Gastroesophageal sphincter (tissue), 4 donors: ENCODE measurements around the gene OST4. TPM values are rescaled to one million over a fixed set of nuclear protein-coding genes. Genes with fewer than 3 reads are reported as not detected.

ENCODE experiments used
- ATAC-seq: fragments of 150-250 bp; one replicate; pipeline ENCODE4 v1.9.1; 2016; ENCODE audit warnings: mild to moderate bottlenecking, moderate library complexity
- H3K27ac ChIP-seq, 4 donors: fragments of 200-600 bp; sonication (generic) in 3 of 4; 1 replicate in 3 of 4; 2 replicates in 1 of 4; pipeline ENCODE4 v1.5.1; 2016 to 2019
- H3K27me3 ChIP-seq: fragments of 200-600 bp; sonication (generic); one replicate; pipeline ENCODE4 v1.5.1; 2019
- H3K36me3 ChIP-seq, 2 donors: fragments of 200-600 bp; sonication (generic); one replicate each; pipeline ENCODE4 v1.5.1; 2019; ENCODE audit warnings: control low read depth in 1 of 2
- H3K4me1 ChIP-seq, 3 donors: fragments of 200-600 bp; sonication (generic); 1 replicate in 2 of 3; 2 replicates in 1 of 3; pipeline ENCODE4 v1.5.1; 2016 to 2019; ENCODE audit warnings: control low read depth in 2 of 3
- H3K4me3 ChIP-seq, 2 donors: fragments of 200-600 bp; sonication (generic); one replicate each; pipeline ENCODE4 v1.5.1; 2019; ENCODE audit warnings: mild to moderate bottlenecking in 1 of 2, moderate library complexity in 1 of 2
- H3K9me3 ChIP-seq, 3 donors: fragments of 200-600 bp; sonication (generic); one replicate each; pipeline ENCODE4 v1.5.1; 2017 to 2019; ENCODE audit warnings: control low read depth in 2 of 3
- CTCF ChIP-seq, 4 experiments: fragments of 200-600 bp in 2 of 4; fragments of 450-650 bp in 2 of 4; sonication (generic) in 1 of 4; IDR thresholded peaks; one replicate each; pipeline ENCODE4 v1.5.1; 2017 to 2019; ENCODE audit warnings: antibody characterized with exemption in 4 of 4, mild to moderate bottlenecking in 2 of 4, moderate library complexity in 2 of 4
- EP300 ChIP-seq: sonication (generic); formaldehyde crosslinking; IDR thresholded peaks from one replicate; pipeline ENCODE4 v1.6.1; 2017; ENCODE audit warnings: antibody characterized with exemption, mild to moderate bottlenecking
- POLR2A ChIP-seq, 2 donors: fragments of 450-650 bp; IDR thresholded peaks; one replicate each; pipeline ENCODE4 v1.6.1; 2017; ENCODE audit warnings: antibody characterized with exemption in 2 of 2, mild to moderate bottlenecking in 2 of 2, moderate library complexity in 1 of 2
- POLR2AphosphoS5 ChIP-seq: sonication (generic); formaldehyde crosslinking; IDR thresholded peaks from one replicate; pipeline ENCODE4 v1.6.1; 2017; ENCODE audit warnings: antibody characterized with exemption
- WGBS, 2 donors: methylation state at CpG; one replicate each; pipeline ENCODE4 v1.1.5; 2018; ENCODE audit warnings: low coverage in 1 of 2; 5-methylcytosine and 5-hydroxymethylcytosine counted together
- total RNA-seq, 4 donors: library from RNA; depleted of rRNA; stranded (reverse); fragments of >200 nt; gene quantifications; one replicate each; pipeline ENCODE4 v1.1.0, GENCODE V29; 2016

Gene OST4
- total RNA-seq, 4 donors from 2014 or later: 201 to 353 (median 221) TPM

GRCh38 chr2:27024812-27025211, 46.6 kb downstream of the OST4 start:
- Histone ChIP-seq H3K4me3 (no peak overlapping the region), H3K27me3 (no peaks in the 10 kb centered on the region), H3K4me1 (peaks cover 0 to 23% (median 0%) of the 10 kb centered on the region in 3 donors), H3K36me3 (peaks cover 0 to 75% of the 10 kb centered on the region in 2 donors), H3K9me3 (no peaks in the 10 kb centered on the region), H3K27ac (no peak overlapping the region)
- ATAC-seq: no peak
- WGBS, 2 donors: no CpG with 5 or more reads among the region's 12 CpGs
- TF ChIP-seq POLR2AphosphoS5: no peak

- no peaks in the 10 kb centered on the region for H3K27me3 ChIP-seq
- WGBS, 2 donors: 40 to 94% methylated on average over 2 to 3 of the region's 18 CpGs
- no peak for ATAC-seq
- no peak overlapping the region for H3K4me3 ChIP-seq
- TF ChIP-seq CTCF (IDR thresholded peaks at IDR 0.05) (no peak), EP300 (no peak), POLR2A (IDR thresholded peaks at IDR 0.05) (no peak), POLR2AphosphoS5 (no peak)
- H3K4me1 ChIP-seq: peaks cover 0 to 23% (median 0%) of the 10 kb centered on the region in 3 donors
- H3K9me3 ChIP-seq: no peaks in the 10 kb centered on the region
- peaks cover 0 to 73% of the 10 kb centered on the region in 2 donors for H3K36me3 ChIP-seq
- H3K27ac ChIP-seq: no peak overlapping the region
Measured at GRCh38 chr2:27024188-27024587, 47.3 kb downstream of the OST4 start.

- TF ChIP-seq CTCF (IDR thresholded peaks at IDR 0.05): no peak
- no peak for TF ChIP-seq EP300
- no peak for TF ChIP-seq POLR2A (IDR thresholded peaks at IDR 0.05)
- TF ChIP-seq POLR2AphosphoS5: no peak
- ATAC-seq: no peak
- H3K27me3 ChIP-seq: no peaks in the 10 kb centered on the region
- H3K9me3 ChIP-seq: no peaks in the 10 kb centered on the region
- peaks cover 0 to 23% (median 0%) of the 10 kb centered on the region in 3 donors for H3K4me1 ChIP-seq
- no peak overlapping the region for H3K4me3 ChIP-seq
- 80% methylated on average over 2 of the region's 7 CpGs; no CpG with 5 or more reads in 1 of the 2 donors for WGBS, 2 donors
- peaks cover 0 to 69% of the 10 kb centered on the region in 2 donors for H3K36me3 ChIP-seq
- H3K27ac ChIP-seq: no peak overlapping the region
Measured at GRCh38 chr2:27023740-27024139, 47.7 kb downstream of the OST4 start.

- no peaks in the 10 kb centered on the region for H3K27me3 ChIP-seq
- H3K9me3 ChIP-seq: no peaks in the 10 kb centered on the region
- peaks cover 0 to 27% (median 0%) of the 10 kb centered on the region in 3 donors for H3K4me1 ChIP-seq
- no peak for ATAC-seq
- 69 to 76% methylated on average over 6 to 10 of the region's 11 CpGs for WGBS, 2 donors
- H3K4me3 ChIP-seq: no peak overlapping the region
- TF ChIP-seq CTCF (IDR thresholded peaks at IDR 0.05) (no peak), POLR2AphosphoS5 (no peak), POLR2A (IDR thresholded peaks at IDR 0.05) (no peak), EP300 (no peak)
- H3K27ac ChIP-seq: no peak overlapping the region
- peaks cover 0 to 46% of the 10 kb centered on the region in 2 donors for H3K36me3 ChIP-seq
Measured at GRCh38 chr2:27021253-27022049, 50.0 kb downstream of the OST4 start.

Other genes with a start within 250 kb of the OST4 start
- 1 to 10 TPM in 1 of 4 donors, under 1 TPM in 1, not detected in 2; 0.40 to 2.4 TPM for gene DPYSL5, start 223.5 kb downstream of the OST4 start, total RNA-seq
- 10 to 100 TPM in 3 of 4 donors, 1 to 10 TPM in 1; 8.5 to 18.6 (median 12.4) TPM for gene MAPRE3, start 101.0 kb downstream of the OST4 start, total RNA-seq
- gene TMEM214, start 38.7 kb downstream of the OST4 start, total RNA-seq: 10 to 100 TPM; 16.7 to 39.4 (median 30.3) TPM
- gene AGBL5, start 20.0 kb downstream of the OST4 start, total RNA-seq: 10 to 100 TPM; 16.2 to 31.7 (median 23.0) TPM
- 100 to 1,000 TPM in 3 of 4 donors, 10 to 100 TPM in 1; 94.1 to 257 (median 174) TPM for gene EMILIN1, start 7.0 kb upstream of the OST4 start, total RNA-seq
- 1 to 10 TPM; 1.2 to 6.1 (median 1.9) TPM for gene KHK, start 15.1 kb upstream of the OST4 start, total RNA-seq
- 1 to 10 TPM in 1 of 4 donors, not detected in 3; 1.0 TPM for gene CGREF1, start 47.5 kb upstream of the OST4 start, total RNA-seq
- 1 to 10 TPM in 1 of 4 donors, not detected in 3; 1.5 TPM for gene ABHD1, start 52.2 kb upstream of the OST4 start, total RNA-seq
- 10 to 100 TPM; 47.0 to 83.9 (median 50.8) TPM for gene PREB, start 63.0 kb upstream of the OST4 start, total RNA-seq
- gene PRR30, start 67.8 kb upstream of the OST4 start, total RNA-seq: not detected
- gene TCF23, start 77.3 kb upstream of the OST4 start, total RNA-seq: under 1 TPM in 1 of 4 donors, not detected in 3; 0.13 TPM
- gene ATRAID, start 140.4 kb upstream of the OST4 start, total RNA-seq: 100 to 1,000 TPM; 124 to 147 (median 129) TPM
- 10 to 100 TPM in 3 of 4 donors, 1 to 10 TPM in 1; 8.3 to 16.8 (median 13.5) TPM for gene SLC5A6, start 140.6 kb upstream of the OST4 start, total RNA-seq
- 10 to 100 TPM; 12.1 to 23.3 (median 16.3) TPM for gene CAD, start 145.7 kb upstream of the OST4 start, total RNA-seq
- gene SLC30A3, start 191.4 kb upstream of the OST4 start, total RNA-seq: not detected
- not detected for gene DNAJC5G, start 203.8 kb upstream of the OST4 start, total RNA-seq
- under 1 TPM in 2 of 4 donors, not detected in 2; 0.15 to 0.31 TPM for gene TRIM54, start 210.8 kb upstream of the OST4 start, total RNA-seq
- 1 to 10 TPM in 3 of 4 donors, under 1 TPM in 1; 0.67 to 5.0 (median 2.0) TPM for gene UCN, start 236.8 kb upstream of the OST4 start, total RNA-seq